Metanephros (tissue), 1 donor: ENCODE results near the gene CSNK2A3. TPM values are rescaled to one million over a fixed set of nuclear protein-coding genes. Genes with fewer than 3 reads are reported as not detected.

Source experiments
- total RNA-seq: library from RNA; depleted of rRNA; stranded (reverse); fragments of >200 nt; gene quantifications from one replicate; pipeline ENCODE4 v1.2.3, GENCODE V29; 2014

CSNK2A3 gene
- total RNA-seq = 2.5 TPM

GRCh38 chr11:11352878-11353277, at the start of gene CSNK2A3:
Gene CSNK2A3, minus strand, starts transcription at chr11:11353250. Its CDS starts 131 bp downstream, at chr11:11353119.

